Heart left ventricle (tissue), 13 donors: Measurements from ENCODE around the gene SCN5A.

Experiments used
- CTCF ChIP-seq, 12 donors: fragments of 200-600 bp; sonication (generic) in 4 of 12; IDR thresholded peaks; one replicate each; pipeline versions ENCODE4 v1.5.0 to v1.8.0; 2018 to 2022; ENCODE audit warnings: antibody characterized with exemption in 12 of 12, mild to moderate bottlenecking in 5 of 12
- POLR2A ChIP-seq, 2 donors: fragments of 450-650 bp; IDR thresholded peaks; one replicate each; pipeline ENCODE4 v1.6.1; 2017; ENCODE audit warnings: antibody characterized with exemption in 2 of 2, mild to moderate bottlenecking in 2 of 2, moderate library complexity in 2 of 2
- donor health status: ischemic (EF 13 %, LVEDD 7.1; RV severe dilation, severe dysfunction).
- donor health status: DM: no; HTN: yes; CAD: no.
- donor health status: DM: no; HTN: no; CAD: no.
- donor health status: ischemic (EF 25% LVEDD 6.9; RV normal size, moderate dysfunction).
- donor health status: ischemic (EF 25% LVEDD 5.7; RV mildly dilated, moderate dysfunction).
- donor health status: ischemic (EF 35%, LVEDD 5.7; RV mildly dilated, moderate dysfunction).
- donor health status: nonischemic (EF 11% LVEDD 7.7; RV severe dilation, severe dysfunction).
- donor health status: DM: yes; HTN: yes; CAD: no.
- donor health status: PGD.
- donor health status: ischemic (EF 29% LVEDD 5.4; RV normal size, mild dysfunction).
- donor health status: nonischemic (EF 23%, LVEDD 6.1; RV moderate dilation, normal function).

- TF ChIP-seq CTCF (IDR thresholded peaks at IDR 0.05) (no peak), POLR2A (IDR thresholded peaks at IDR 0.05) (no peak)
Measured at GRCh38 chr3:38560996-38561717, 88.3 kb downstream of the SCN5A start.
